GM19438 (cell line): ENCODE results near the gene GALNT15.

Source experiments
- ATAC-seq: cut with Tn5 transposase; IDR thresholded peaks from one replicate; pipeline ENCODE4 v1.9.1; 2021; ENCODE audit warnings: low read depth; ENCODE audit not compliant: unreplicated experiment

GALNT15 gene

DNA sequence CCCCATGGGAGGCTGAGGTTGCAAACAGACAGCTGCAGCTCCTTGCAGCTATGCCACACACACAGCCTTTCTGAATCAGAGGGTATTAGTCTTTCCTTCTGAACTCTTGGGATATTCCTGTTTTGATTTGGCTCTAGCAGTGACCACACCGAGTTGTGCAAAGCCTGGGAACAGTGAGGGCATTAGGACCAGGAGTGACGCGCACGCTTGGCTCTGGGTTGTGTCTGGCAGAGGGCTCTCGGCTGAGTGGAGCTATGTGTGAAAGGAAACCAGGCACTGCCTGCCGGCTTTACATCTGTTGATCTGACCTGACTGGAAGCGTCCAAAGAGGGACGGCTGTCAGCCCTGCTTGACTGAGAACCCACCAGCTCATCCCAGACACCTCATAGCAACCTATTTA lies at the start of gene GALNT15:
GALNT15 (plus strand) TSS at position 292 of the 400 bp plus-strand sequence. CDS start 472 bp downstream, outside the sequence.
- ATAC-seq = no peak

DNA sequence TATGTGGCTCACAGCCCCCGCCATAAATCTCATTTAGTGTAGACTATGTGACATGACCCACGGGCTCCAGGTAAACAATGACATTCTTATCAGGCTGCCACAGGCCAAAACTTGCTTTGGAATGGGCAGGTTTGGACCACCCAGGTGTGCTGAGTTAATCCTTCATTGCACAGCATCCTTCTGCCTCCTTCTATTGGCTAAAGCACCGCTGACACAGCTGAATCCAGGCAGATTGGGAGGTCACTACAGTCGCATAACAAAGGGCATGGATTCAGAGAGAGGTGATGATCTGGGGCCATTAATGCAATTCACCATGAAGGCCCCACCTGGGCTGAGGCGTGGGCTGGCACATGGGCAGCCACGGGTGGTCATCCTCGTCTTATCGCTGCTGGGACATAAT lies 47.8 kb upstream of the GALNT15 start:
- no peak for ATAC-seq

- ATAC-seq = no peak
Measured at GRCh38 chr3:16127249-16127648, 47.2 kb upstream of the GALNT15 start.

GRCh38 chr3:16130066-16130465 lies 44.4 kb upstream of the GALNT15 start:
- ATAC-seq = no peak

- no peak for ATAC-seq
Measured at GRCh38 chr3:16132190-16132589, 42.3 kb upstream of the GALNT15 start.

DNA sequence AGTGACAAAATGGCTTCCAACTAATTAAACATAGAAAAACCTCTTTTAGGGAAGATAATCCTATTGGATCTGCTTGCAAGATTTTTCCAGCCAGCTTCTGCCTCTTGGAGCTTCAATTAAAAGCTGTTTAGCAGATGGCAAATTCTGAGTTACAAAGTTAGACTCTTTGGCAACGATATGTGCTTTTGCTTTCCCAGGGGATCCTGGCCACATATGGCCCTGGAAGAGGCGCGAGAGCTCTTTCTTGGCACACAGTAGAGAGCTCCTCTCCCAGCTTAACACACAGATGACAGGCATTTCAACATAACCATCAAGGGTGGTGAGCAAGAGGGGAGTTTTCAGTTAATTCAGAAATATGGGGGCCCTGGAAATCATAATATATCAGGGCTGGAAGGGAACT lies 41.6 kb upstream of the GALNT15 start:
- ATAC-seq = no peak

DNA sequence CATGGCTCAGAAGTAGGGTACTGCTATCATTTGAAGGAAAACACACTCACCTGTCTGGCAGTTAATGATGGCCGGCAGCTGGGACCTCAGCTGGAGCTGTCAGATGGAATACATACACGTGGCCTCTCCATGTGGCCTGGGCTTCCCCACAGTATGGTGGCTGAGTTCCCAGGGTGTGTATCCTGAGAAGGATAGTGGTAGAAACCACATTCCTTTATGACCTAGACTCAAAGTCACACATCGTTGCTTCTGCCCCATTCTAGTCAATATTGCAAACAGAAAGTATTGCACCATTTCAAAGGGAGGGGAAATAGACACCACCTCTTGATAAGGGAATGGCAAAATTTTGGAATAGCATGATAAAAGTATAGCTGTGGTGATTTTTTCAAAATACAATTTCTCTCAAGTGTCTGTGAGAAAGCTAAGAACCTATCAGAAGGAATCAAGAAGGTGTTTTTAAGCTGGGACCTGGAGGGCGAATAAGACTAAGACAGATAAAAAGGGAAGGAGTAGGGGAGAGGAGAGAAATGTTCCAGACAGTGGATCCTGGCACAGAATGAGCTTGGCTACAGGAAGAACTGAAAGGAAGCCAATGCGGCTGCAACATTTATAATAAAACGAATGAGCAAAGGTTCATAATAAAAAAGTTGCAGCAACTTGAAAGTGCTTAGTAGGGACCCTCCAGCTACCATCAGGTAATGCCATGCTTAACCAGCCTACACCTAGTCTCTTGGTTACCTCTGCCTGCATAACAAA lies 40.1 kb upstream of the GALNT15 start:
- no peak for ATAC-seq

- ATAC-seq = no peak
Measured at GRCh38 chr3:16136055-16136454, 38.4 kb upstream of the GALNT15 start.

DNA sequence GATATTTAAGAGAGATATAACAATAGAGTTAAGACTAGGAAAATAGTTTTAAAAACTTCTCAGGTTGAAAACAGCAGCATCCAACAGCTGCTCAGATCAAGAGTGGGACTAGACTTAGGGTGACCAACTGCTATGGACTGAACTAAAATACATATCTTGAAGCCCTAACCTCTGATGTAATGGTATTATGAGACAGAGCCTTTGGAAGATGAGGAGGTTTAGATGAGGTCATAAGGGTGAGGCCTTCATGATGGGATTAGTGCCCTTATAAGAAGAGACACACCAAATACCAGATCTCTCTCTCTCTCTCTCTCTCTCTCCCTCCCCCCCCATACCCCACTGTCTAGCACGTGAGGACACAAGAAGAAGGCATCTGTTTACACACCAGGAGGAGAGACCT lies 37.4 kb upstream of the GALNT15 start:
- ATAC-seq = no peak

GRCh38 chr3:16137977-16138376 lies 36.5 kb upstream of the GALNT15 start:
- ATAC-seq = no peak

- no peak for ATAC-seq
Measured at GRCh38 chr3:16140116-16140893, 34.2 kb upstream of the GALNT15 start.

DNA sequence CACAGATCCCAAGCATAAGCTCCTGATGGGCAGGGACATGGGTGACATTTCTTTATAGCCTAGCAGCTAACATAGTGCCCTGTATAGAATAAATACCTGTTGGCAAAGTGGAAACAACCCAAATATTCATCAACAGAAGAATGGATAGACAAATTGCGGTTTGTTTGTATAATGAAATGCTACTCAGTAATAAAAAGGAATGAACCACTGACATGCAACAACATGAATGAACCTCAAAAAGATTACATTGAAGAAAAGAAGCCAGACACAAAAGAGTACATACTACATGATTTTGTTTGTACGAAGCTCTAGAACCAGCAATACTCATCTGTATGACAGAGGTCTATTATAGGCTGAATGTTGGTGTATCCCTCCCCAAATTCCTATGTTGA lies 33.6 kb upstream of the GALNT15 start:
- ATAC-seq = no peak

GRCh38 chr3:16142350-16143025 lies 32.0 kb upstream of the GALNT15 start:
- ATAC-seq = no peak

GRCh38 chr3:16143861-16144447 lies 30.5 kb upstream of the GALNT15 start:
- no peak for ATAC-seq

DNA sequence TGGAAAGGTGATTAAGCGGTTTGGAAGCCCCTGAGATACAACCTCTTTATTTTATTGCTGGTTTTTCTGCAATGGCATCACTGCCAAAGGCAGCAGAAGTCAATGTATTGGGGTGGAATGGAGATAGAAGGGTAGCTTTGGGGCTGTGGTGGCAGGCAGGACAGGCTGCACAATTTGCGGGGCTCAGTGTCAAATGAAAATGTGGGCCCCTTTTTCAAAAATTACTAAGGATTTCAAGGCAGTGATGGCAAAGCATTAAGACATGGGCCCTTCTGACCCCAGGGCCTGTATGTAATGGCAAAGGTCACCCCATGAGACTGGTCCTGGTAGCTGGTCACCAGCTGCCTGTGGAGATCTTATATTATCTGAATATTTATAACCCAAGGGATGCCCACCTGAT lies 29.3 kb upstream of the GALNT15 start:
- ATAC-seq = no peak

DNA sequence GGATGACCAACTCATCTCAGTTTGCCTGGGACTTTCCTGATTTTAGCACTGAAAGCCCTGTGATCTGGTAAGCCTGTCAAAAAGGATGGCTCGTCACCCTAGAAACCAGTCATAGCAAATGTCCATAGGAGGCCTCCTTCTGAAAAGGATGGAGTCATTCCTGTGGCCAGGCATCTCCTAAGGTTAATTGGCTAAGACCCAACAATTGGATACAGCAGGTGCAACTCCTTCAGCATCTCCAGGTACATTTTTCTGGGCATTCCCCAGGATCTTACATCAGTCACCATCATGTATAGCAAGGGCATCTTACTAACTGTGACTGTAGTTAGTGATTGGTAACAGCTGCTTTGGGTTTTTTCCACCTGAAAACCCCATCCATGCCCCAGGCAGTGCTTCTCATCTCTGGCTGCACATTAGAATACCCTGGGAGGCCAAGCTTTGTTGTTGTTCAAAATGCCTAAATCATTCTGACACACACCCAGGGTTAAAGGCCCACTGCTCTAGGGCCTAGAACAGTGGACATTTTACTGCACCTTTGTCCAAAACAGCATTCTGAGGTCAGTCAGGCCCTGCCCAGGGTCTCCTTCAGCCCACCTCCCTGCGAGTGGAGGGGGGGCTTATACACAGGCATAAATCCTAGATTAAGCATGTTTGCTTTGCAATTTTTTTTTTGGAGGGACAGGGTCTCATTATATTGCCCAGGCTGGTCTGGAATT lies 28.3 kb upstream of the GALNT15 start:
- no peak for ATAC-seq

GRCh38 chr3:16147220-16147994 lies 27.1 kb upstream of the GALNT15 start:
- ATAC-seq = no peak

- no peak for ATAC-seq
Measured at GRCh38 chr3:16148213-16148612, 26.3 kb upstream of the GALNT15 start.

GRCh38 chr3:16148783-16149182 lies 25.7 kb upstream of the GALNT15 start:
- no peak for ATAC-seq

DNA sequence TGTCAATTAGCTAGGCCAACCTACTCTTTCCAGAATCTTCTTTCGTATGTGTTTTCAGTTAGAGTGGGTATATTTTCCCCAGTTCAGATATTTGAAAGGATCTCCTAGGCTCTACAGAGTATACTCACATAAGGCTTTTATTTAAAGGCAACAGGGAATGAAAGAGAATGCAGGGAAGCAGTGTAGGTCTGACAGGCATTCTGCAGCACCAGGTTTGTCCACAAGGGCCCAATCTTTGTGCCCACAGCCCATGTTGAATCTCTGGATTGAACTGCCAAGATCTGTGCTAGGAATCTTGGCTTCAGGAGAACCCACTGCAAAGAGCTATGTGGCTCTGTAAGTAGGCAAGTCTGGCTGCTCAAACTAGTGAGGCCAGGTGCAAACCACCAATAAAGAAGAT lies 24.2 kb upstream of the GALNT15 start:
- ATAC-seq = no peak
